Liver (tissue), 9 donors: ENCODE measurements around the gene CCNDBP1. TPM values are rescaled to one million over a fixed set of nuclear protein-coding genes. Genes with fewer than 3 reads are reported as not detected.
"Not testable (repeated sequence)": the region's sequence is repeated elsewhere in the genome, so short reads cannot be mapped to it uniquely, and the experiment has no call there.

Experiments used
- DNase-seq: peaks from one replicate; pipeline ENCODE4 v3.0.0-alpha.2; 2017; ENCODE audit warnings: low spot score
- H3K27ac ChIP-seq, 2 donors: one replicate each; pipeline ENCODE4 v1.7.0; 2013; ENCODE audit warnings: inconsistent platforms in 2 of 2, low read length in 2 of 2, control low read depth in 1 of 2, low read depth in 1 of 2, mild to moderate bottlenecking in 1 of 2
- H3K27me3 ChIP-seq, 4 donors: one replicate each; pipeline versions ENCODE4 v1.6.1 to v1.7.0; 2013; ENCODE audit warnings: low read length in 3 of 4, inconsistent platforms in 1 of 4, mild to moderate bottlenecking in 1 of 4, moderate library complexity in 1 of 4; ENCODE audit not compliant: control insufficient read depth in 4 of 4, insufficient read depth in 4 of 4
- H3K36me3 ChIP-seq, 4 donors: one replicate each; pipeline versions ENCODE4 v1.6.1 to v1.7.0; 2013; ENCODE audit warnings: low read length in 3 of 4, mild to moderate bottlenecking in 3 of 4, low read depth in 1 of 4, moderate library complexity in 1 of 4; ENCODE audit not compliant: control insufficient read depth in 4 of 4, insufficient read depth in 3 of 4
- H3K4me1 ChIP-seq, 4 donors: one replicate each; pipeline versions ENCODE4 v1.6.1 to v1.7.0; 2013; ENCODE audit warnings: low read length in 3 of 4, mild to moderate bottlenecking in 3 of 4, moderate library complexity in 1 of 4; ENCODE audit not compliant: control insufficient read depth in 4 of 4, insufficient read depth in 4 of 4
- H3K4me3 ChIP-seq, 3 donors: one replicate each; pipeline versions ENCODE4 v1.6.1 to v1.7.0; 2013; ENCODE audit warnings: low read length in 3 of 3, control low read depth in 1 of 3, low read depth in 1 of 3, mild to moderate bottlenecking in 1 of 3
- H3K9ac ChIP-seq, 2 donors: one replicate each; pipeline ENCODE4 v1.7.0; 2013; ENCODE audit warnings: low read length in 2 of 2, mild to moderate bottlenecking in 2 of 2, moderate library complexity in 2 of 2, control low read depth in 1 of 2, low read depth in 1 of 2
- H3K9me3 ChIP-seq, 4 donors: one replicate each; pipeline versions ENCODE4 v1.6.1 to v1.7.0; 2013; ENCODE audit warnings: low read length in 3 of 4; ENCODE audit not compliant: control insufficient read depth in 4 of 4
- ATF3 ChIP-seq: IDR thresholded peaks from 2 replicates; pipeline ENCODE4 v1.6.1; 2016; ENCODE audit warnings: antibody characterized with exemption
- EGR1 ChIP-seq, 2 donors: IDR thresholded peaks; 2 replicates each; pipeline ENCODE4 v1.6.1; 2016 to 2018; ENCODE audit warnings: antibody characterized with exemption in 2 of 2, low read depth in 2 of 2
- FOXA1 ChIP-seq: IDR thresholded peaks from 2 replicates; pipeline ENCODE4 v1.6.1; 2016; ENCODE audit warnings: antibody characterized with exemption
- GABPA ChIP-seq, 2 donors: IDR thresholded peaks in 1 of 2; conservative IDR thresholded peaks in 1 of 2; 2 replicates each; pipeline ENCODE4 v1.6.1; 2016; ENCODE audit warnings: antibody characterized with exemption in 2 of 2, mild to moderate bottlenecking in 1 of 2, moderate library complexity in 1 of 2
- HNF4A ChIP-seq, 2 donors: conservative IDR thresholded peaks; 2 replicates each; pipeline ENCODE4 v1.6.1; 2016; ENCODE audit warnings: antibody characterized with exemption in 2 of 2, mild to moderate bottlenecking in 2 of 2
- HNF4G ChIP-seq: IDR thresholded peaks from 2 replicates; pipeline ENCODE4 v1.6.1; 2016; ENCODE audit warnings: antibody characterized with exemption
- JUND ChIP-seq, 2 donors: IDR thresholded peaks; 2 replicates each; pipeline ENCODE4 v1.6.1; 2016; ENCODE audit warnings: antibody characterized with exemption in 2 of 2
- MAX ChIP-seq: IDR thresholded peaks from 2 replicates; pipeline ENCODE4 v1.6.1; 2016; ENCODE audit warnings: antibody characterized with exemption
- NR2F2 ChIP-seq: IDR thresholded peaks from 2 replicates; pipeline ENCODE4 v1.6.1; 2016; ENCODE audit warnings: antibody characterized with exemption
- RAD21 ChIP-seq, 2 donors: IDR thresholded peaks; 2 replicates each; pipeline ENCODE4 v1.6.1; 2016; ENCODE audit warnings: antibody characterized with exemption in 2 of 2, mild to moderate bottlenecking in 2 of 2
- RXRA ChIP-seq, 2 donors: IDR thresholded peaks; 2 replicates each; pipeline ENCODE4 v1.6.1; 2017 to 2018; ENCODE audit warnings: antibody characterized with exemption in 2 of 2, mild to moderate bottlenecking in 1 of 2
- YY1 ChIP-seq: IDR thresholded peaks from 2 replicates; pipeline ENCODE4 v1.6.1; 2016; ENCODE audit warnings: antibody characterized with exemption, mild to moderate bottlenecking
- WGBS: extraction: QIAGEN DNeasy Blood & Tissue Kit; methylation state at CpG from one replicate; pipeline ENCODE4 v1.1.7; 2013; 5-methylcytosine and 5-hydroxymethylcytosine counted together
- polyA plus RNA-seq, 2 donors: library from polyadenylated mRNA; stranded (reverse) in 1 of 2; unstranded in 1 of 2; fragments of 200-250 nt in 1 of 2; fragments of >200 nt in 1 of 2; fragmentation: Nextera tagmentation in 1 of 2; extraction: Ambion mirVana in 1 of 2; gene quantifications; one replicate each; pipeline versions ENCODE4 v1.2.1 to v1.2.3, GENCODE V29; 2013 to 2015
- total RNA-seq, 2 donors: library from RNA; depleted of rRNA; stranded (reverse); fragments of >200 nt; gene quantifications; one replicate each; pipeline ENCODE4 v1.2.3, GENCODE V29; 2014
- TF ChIP-seq, protein P1 (sequence below): IDR thresholded peaks from 2 replicates; pipeline ENCODE4 v1.6.1; 2016; ENCODE audit warnings: antibody characterized with exemption
- TF ChIP-seq, protein P2 (sequence below): IDR thresholded peaks from 2 replicates; pipeline ENCODE4 v1.6.1; 2016; ENCODE audit warnings: antibody characterized with exemption, mild to moderate bottlenecking
- donor health status: healthy.
- donor health status: healthy.
- donor health status: healthy.
- donor health status: healthy.
- donor health status: healthy.

CCNDBP1 gene
- total and polyA plus RNA-seq, 4 donors = 21.4 to 160 (median 26.4) TPM

DNA sequence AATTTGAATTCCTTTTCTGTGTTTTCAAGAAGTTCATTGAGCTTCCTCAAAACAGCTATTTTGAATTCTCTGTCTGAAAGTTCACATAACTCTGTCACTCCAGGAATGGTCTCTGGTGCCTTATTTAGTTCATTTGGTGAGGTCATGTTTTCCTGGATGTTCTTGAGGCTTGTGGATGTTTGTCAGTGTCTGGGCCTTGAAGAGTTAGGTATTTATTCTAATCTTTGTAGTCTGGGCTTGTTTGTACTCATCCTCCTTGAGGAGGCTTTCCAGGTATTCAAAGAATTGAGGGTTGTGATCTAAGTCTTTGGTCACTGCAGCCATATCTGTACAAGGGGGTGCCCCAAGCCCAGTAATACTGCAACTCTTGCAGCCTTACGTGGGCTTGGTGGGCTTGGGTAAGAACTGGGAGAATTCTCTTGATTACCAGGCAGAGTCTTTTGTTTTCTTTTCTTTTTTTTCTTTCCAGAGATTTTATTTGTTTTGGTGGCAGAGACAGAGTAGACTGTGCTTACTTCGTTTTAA is 19.3 kb upstream of the CCNDBP1 start (continued):
- TF ChIP-seq, protein P1, sequence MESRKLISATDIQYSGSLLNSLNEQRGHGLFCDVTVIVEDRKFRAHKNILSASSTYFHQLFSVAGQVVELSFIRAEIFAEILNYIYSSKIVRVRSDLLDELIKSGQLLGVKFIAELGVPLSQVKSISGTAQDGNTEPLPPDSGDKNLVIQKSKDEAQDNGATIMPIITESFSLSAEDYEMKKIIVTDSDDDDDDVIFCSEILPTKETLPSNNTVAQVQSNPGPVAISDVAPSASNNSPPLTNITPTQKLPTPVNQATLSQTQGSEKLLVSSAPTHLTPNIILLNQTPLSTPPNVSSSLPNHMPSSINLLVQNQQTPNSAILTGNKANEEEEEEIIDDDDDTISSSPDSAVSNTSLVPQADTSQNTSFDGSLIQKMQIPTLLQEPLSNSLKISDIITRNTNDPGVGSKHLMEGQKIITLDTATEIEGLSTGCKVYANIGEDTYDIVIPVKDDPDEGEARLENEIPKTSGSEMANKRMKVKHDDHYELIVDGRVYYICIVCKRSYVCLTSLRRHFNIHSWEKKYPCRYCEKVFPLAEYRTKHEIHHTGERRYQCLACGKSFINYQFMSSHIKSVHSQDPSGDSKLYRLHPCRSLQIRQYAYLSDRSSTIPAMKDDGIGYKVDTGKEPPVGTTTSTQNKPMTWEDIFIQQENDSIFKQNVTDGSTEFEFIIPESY = no peak
- TF ChIP-seq FOXA1 = no peak

DNA sequence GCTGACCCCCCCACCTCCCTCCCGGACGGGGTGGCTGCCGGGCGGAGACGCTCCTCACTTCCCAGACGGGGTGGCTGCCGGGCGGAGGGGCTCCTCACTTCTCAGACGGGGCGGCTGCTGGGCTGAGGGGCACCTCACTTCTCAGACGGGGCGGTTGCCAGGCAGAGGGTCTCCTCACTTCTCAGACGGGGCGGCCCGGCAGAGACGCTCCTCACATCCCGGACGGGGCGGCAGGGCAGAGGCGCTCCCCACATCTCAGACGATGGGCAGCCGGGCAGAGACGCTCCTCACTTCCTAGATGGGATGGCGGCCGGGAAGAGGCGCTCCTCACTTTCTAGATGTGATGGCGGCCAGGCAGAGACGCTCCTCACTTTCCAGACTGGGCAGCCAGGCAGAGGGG is 17.9 kb upstream of the CCNDBP1 start:
- H3K27me3 ChIP-seq, H3K9me3 ChIP-seq, H3K4me3 ChIP-seq, H3K27ac ChIP-seq, H3K4me1 ChIP-seq, DNase-seq, H3K9ac ChIP-seq: not testable (repeated sequence)
- peaks cover 4 to 11% (median 6%) of the 10 kb centered on the region in 4 donors for H3K36me3 ChIP-seq
- 98% methylated on average over 23 of the region's 28 CpGs for WGBS

DNA sequence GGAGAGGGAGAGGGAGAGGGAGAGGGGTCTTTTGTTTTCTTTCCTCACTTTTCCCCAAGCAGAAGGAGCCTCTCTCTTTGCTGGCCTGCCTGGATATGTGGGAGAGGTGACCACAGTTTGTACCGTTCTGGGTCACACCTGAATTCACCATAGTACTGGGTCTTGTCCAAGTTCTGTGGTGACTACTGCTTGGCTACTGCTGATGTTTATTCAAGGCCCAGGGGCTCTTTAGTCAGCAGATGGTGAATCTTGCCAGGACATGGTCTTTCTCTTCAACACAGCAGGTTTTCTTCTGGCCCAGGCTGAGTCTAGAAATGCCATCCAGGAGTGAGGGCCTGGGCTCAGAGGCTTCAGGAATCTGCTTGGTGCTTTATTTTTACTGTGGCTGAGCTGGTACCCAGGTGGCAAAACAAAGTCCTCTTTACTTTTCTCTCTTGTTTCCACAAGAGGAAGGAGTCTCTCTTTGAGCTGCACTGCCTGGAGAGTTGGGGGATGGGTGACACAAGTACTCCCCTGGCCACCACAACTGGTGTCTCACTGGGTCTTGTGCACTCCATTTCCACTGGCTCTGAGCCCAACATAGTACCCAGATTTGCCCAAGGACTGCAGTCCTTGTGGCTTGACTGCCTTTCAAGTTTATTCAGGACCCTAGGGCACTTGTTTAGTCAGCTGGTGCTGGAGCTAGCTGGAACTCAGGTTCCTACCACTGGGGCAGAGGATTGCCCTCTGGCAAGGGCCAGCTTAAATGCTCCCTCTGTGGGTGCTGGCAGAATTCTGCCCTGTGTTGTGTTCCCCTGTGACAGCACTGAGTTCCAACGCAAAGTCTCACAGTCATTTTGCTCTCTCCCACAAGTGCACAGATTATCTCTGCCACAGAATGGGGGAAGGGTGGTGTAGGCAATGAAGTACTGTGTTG is 16.8 kb upstream of the CCNDBP1 start:
- Histone ChIP-seq H3K27ac (no peak overlapping the region), H3K4me3 (no peak overlapping the region), H3K9me3 (no peaks in the 10 kb centered on the region), H3K4me1 (no peaks in the 10 kb centered on the region), H3K27me3 (no peaks in the 10 kb centered on the region), H3K36me3 (peaks cover 4 to 16% (median 8%) of the 10 kb centered on the region in 4 donors), H3K9ac (no peak overlapping the region)
- no peak for DNase-seq
- TF ChIP-seq, protein P1 = no peak
- TF ChIP-seq GABPA (IDR thresholded peaks at IDR 0.05 in 1 of 2, conservative IDR thresholded peaks at IDR 0.05 in 1 of 2) = no peak
- no peak for TF ChIP-seq EGR1 (IDR thresholded peaks at IDR 0.05; ENCODE audit: low read depth in 2 of 2)
- TF ChIP-seq RAD21 (IDR thresholded peaks at IDR 0.05) = no peak
- TF ChIP-seq YY1 = no peak
- no peak for TF ChIP-seq HNF4A (conservative IDR thresholded peaks at IDR 0.05)
- no peak for TF ChIP-seq NR2F2
- no peak for TF ChIP-seq ATF3
- TF ChIP-seq FOXA1 = no peak
- no peak for TF ChIP-seq HNF4G
- TF ChIP-seq JUND (IDR thresholded peaks at IDR 0.05) = no peak
- no peak for TF ChIP-seq MAX
- TF ChIP-seq, protein P2, sequence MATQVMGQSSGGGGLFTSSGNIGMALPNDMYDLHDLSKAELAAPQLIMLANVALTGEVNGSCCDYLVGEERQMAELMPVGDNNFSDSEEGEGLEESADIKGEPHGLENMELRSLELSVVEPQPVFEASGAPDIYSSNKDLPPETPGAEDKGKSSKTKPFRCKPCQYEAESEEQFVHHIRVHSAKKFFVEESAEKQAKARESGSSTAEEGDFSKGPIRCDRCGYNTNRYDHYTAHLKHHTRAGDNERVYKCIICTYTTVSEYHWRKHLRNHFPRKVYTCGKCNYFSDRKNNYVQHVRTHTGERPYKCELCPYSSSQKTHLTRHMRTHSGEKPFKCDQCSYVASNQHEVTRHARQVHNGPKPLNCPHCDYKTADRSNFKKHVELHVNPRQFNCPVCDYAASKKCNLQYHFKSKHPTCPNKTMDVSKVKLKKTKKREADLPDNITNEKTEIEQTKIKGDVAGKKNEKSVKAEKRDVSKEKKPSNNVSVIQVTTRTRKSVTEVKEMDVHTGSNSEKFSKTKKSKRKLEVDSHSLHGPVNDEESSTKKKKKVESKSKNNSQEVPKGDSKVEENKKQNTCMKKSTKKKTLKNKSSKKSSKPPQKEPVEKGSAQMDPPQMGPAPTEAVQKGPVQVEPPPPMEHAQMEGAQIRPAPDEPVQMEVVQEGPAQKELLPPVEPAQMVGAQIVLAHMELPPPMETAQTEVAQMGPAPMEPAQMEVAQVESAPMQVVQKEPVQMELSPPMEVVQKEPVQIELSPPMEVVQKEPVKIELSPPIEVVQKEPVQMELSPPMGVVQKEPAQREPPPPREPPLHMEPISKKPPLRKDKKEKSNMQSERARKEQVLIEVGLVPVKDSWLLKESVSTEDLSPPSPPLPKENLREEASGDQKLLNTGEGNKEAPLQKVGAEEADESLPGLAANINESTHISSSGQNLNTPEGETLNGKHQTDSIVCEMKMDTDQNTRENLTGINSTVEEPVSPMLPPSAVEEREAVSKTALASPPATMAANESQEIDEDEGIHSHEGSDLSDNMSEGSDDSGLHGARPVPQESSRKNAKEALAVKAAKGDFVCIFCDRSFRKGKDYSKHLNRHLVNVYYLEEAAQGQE = no peak
- no peak for TF ChIP-seq RXRA (IDR thresholded peaks at IDR 0.05)
- 64% methylated on average over 2 of the region's 2 CpGs for WGBS
